Measurements from ENCODE around the gene MCCC1.

The MCCC1 gene

GRCh38 chr3:183094711-183095110 lies 4.6 kb downstream of the MCCC1 start:
- no peaks in the 10 kb centered on the region for H3K4me1 ChIP-seq (ENCODE audit: control insufficient read depth, insufficient read depth, low read length)
- TF ChIP-seq ZNF37A (tag by site-specific recombination; IDR thresholded peaks at IDR 0.05) = no peak
- TF ChIP-seq SP7 (tag by site-specific recombination; IDR thresholded peaks at IDR 0.05) = no peak
- TF ChIP-seq KLF7 (tag by site-specific recombination; IDR thresholded peaks at IDR 0.05; ENCODE audit: borderline replicate concordance) = no peak
- no peak for TF ChIP-seq ZBTB8A (tag by site-specific recombination; IDR thresholded peaks at IDR 0.05)
- no peak for TF ChIP-seq YY2 (tag by site-specific recombination; IDR thresholded peaks at IDR 0.05)
- no peak for TF ChIP-seq ZNF114 (tag by site-specific recombination; IDR thresholded peaks at IDR 0.05)
- TF ChIP-seq ZBTB10 (tag by site-specific recombination; IDR thresholded peaks at IDR 0.05) = no peak
- TF ChIP-seq ZFP3 (tag by site-specific recombination; IDR thresholded peaks at IDR 0.05; ENCODE audit: low read depth) = no peak
- no peak overlapping the region for H3K27ac ChIP-seq (ENCODE audit: extremely low read depth, low read depth, low read length)
- ChIA-PET CTCF (no interaction called here), POLR2A (no interaction called here)
- no peaks in the 10 kb centered on the region for H3K9me3 ChIP-seq (ENCODE audit: control insufficient read depth, insufficient read depth, low read depth, low read length)
- H3K4me3 ChIP-seq (ENCODE audit: low read depth, low read length) = no peak overlapping the region
- H3K36me3 ChIP-seq (ENCODE audit: control insufficient read depth in 2 of 2, insufficient read depth in 1 of 2, low read length in 2 of 2) = peaks cover 0 to 32% of the 10 kb centered on the region in 2 experiments; a peak in 2 of 3 replicates

DNA sequence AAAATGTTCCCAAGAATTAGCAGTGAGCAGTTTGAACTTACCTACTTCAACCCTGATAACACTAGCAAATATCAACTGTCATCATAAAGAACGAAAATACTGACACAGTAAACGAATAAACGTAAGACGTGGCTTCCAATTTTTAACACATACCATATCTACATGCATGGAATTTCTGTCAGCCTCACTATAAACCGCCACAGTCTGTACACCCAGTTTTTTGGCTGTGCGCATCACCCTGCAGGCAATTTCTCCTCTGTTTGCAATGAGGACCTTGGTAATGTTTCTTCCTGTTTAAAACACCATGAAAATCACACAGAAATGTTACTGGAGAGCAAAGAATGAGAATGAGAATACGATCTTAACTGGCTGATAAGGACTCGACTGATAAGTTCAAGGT lies 7.0 kb downstream of the MCCC1 start:
- POLR2A ChIA-PET = no interaction called here
- TF ChIP-seq, protein P1, sequence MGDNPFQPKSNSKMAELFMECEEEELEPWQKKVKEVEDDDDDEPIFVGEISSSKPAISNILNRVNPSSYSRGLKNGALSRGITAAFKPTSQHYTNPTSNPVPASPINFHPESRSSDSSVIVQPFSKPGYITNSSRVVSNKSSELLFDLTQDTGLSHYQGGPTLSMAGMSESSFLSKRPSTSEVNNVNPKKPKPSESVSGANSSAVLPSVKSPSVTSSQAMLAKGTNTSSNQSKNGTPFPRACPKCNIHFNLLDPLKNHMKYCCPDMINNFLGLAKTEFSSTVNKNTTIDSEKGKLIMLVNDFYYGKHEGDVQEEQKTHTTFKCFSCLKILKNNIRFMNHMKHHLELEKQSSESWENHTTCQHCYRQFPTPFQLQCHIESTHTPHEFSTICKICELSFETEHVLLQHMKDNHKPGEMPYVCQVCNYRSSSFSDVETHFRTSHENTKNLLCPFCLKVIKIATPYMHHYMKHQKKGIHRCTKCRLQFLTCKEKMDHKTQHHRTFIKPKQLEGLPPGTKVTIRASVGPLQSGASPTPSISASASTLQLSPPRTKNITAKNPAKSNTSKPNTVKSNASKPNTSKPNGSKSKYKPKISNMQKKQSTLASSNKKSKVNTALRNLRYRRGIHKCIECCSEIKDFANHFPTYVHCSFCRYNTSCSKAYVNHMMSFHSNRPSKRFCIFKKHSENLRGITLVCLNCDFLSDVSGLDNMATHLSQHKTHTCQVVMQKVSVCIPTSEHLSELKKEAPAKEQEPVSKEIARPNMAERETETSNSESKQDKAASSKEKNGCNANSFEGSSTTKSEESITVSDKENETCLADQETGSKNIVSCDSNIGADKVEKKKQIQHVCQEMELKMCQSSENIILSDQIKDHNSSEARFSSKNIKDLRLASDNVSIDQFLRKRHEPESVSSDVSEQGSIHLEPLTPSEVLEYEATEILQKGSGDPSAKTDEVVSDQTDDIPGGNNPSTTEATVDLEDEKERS (tag by site-specific recombination; IDR thresholded peaks at IDR 0.05) = no peak
- no peak for TF ChIP-seq ZNF785 (tag by site-specific recombination; IDR thresholded peaks at IDR 0.05)
- TF ChIP-seq KLF7 (tag by site-specific recombination; IDR thresholded peaks at IDR 0.05; ENCODE audit: borderline replicate concordance) = no peak
- TF ChIP-seq ZNF549 (tag by site-specific recombination; IDR thresholded peaks at IDR 0.05) = no peak
- no peak for TF ChIP-seq ZNF629 (tag by site-specific recombination; IDR thresholded peaks at IDR 0.05)
- TF ChIP-seq ZNF449 (tag by site-specific recombination; IDR thresholded peaks at IDR 0.05) = no peak
- TF ChIP-seq OVOL3 (tag by site-specific recombination; IDR thresholded peaks at IDR 0.05) = no peak
- no peak for TF ChIP-seq ZNF529 (tag by site-specific recombination; IDR thresholded peaks at IDR 0.05; ENCODE audit: insufficient replicate concordance)
- TF ChIP-seq, protein P2, sequence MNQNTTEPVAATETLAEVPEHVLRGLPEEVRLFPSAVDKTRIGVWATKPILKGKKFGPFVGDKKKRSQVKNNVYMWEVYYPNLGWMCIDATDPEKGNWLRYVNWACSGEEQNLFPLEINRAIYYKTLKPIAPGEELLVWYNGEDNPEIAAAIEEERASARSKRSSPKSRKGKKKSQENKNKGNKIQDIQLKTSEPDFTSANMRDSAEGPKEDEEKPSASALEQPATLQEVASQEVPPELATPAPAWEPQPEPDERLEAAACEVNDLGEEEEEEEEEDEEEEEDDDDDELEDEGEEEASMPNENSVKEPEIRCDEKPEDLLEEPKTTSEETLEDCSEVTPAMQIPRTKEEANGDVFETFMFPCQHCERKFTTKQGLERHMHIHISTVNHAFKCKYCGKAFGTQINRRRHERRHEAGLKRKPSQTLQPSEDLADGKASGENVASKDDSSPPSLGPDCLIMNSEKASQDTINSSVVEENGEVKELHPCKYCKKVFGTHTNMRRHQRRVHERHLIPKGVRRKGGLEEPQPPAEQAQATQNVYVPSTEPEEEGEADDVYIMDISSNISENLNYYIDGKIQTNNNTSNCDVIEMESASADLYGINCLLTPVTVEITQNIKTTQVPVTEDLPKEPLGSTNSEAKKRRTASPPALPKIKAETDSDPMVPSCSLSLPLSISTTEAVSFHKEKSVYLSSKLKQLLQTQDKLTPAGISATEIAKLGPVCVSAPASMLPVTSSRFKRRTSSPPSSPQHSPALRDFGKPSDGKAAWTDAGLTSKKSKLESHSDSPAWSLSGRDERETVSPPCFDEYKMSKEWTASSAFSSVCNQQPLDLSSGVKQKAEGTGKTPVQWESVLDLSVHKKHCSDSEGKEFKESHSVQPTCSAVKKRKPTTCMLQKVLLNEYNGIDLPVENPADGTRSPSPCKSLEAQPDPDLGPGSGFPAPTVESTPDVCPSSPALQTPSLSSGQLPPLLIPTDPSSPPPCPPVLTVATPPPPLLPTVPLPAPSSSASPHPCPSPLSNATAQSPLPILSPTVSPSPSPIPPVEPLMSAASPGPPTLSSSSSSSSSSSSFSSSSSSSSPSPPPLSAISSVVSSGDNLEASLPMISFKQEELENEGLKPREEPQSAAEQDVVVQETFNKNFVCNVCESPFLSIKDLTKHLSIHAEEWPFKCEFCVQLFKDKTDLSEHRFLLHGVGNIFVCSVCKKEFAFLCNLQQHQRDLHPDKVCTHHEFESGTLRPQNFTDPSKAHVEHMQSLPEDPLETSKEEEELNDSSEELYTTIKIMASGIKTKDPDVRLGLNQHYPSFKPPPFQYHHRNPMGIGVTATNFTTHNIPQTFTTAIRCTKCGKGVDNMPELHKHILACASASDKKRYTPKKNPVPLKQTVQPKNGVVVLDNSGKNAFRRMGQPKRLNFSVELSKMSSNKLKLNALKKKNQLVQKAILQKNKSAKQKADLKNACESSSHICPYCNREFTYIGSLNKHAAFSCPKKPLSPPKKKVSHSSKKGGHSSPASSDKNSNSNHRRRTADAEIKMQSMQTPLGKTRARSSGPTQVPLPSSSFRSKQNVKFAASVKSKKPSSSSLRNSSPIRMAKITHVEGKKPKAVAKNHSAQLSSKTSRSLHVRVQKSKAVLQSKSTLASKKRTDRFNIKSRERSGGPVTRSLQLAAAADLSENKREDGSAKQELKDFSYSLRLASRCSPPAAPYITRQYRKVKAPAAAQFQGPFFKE (tag by site-specific recombination; IDR thresholded peaks at IDR 0.05; ENCODE audit: borderline replicate concordance) = no peak
- H3K9me3 ChIP-seq (ENCODE audit: control insufficient read depth, insufficient read depth, low read depth, low read length) = no peaks in the 10 kb centered on the region
- CTCF ChIA-PET = no interaction called here
- H3K27ac ChIP-seq (ENCODE audit: extremely low read depth, low read depth, low read length) = no peak overlapping the region
- H3K36me3 ChIP-seq (ENCODE audit: control insufficient read depth in 2 of 2, insufficient read depth in 1 of 2, low read length in 2 of 2) = peaks cover 0 to 43% of the 10 kb centered on the region in 2 experiments; a peak in 2 of 3 replicates
- H3K4me3 ChIP-seq (ENCODE audit: low read depth, low read length) = no peak overlapping the region
- H3K4me1 ChIP-seq (ENCODE audit: control insufficient read depth, insufficient read depth, low read length) = no peaks in the 10 kb centered on the region
